Adipocyte (in vitro differentiated cells): ENCODE data around the gene BAG5.

Experiments
- DNase-seq: peaks from one replicate; pipeline ENCODE4 v3.0.0-alpha.2; 2015; ENCODE audit warnings: low read depth
- H3K27me3 ChIP-seq: replicated peaks from 2 replicates; pipeline ENCODE4 v1.7.0; 2013; ENCODE audit warnings: mild to moderate bottlenecking, low read length, moderate library complexity; ENCODE audit not compliant: control insufficient read depth, insufficient read depth
- H3K36me3 ChIP-seq: 2 replicates; pipeline ENCODE4 v1.7.0; 2013; ENCODE audit warnings: low read length, mild to moderate bottlenecking, moderate library complexity; ENCODE audit not compliant: control insufficient read depth, insufficient read depth, severe bottlenecking
- H3K4me1 ChIP-seq: 2 replicates; pipeline ENCODE4 v1.7.0; 2013; ENCODE audit warnings: mild to moderate bottlenecking, low read length, moderate library complexity; ENCODE audit not compliant: control insufficient read depth, insufficient read depth
- H3K4me3 ChIP-seq: 2 replicates; pipeline ENCODE4 v1.7.0; 2013; ENCODE audit warnings: mild to moderate bottlenecking, low read length, moderate library complexity
- H3K9ac ChIP-seq: 2 replicates; pipeline ENCODE4 v1.7.0; 2013; ENCODE audit warnings: mild to moderate bottlenecking, low read length, moderate library complexity
- H3K9me3 ChIP-seq: 2 replicates; pipeline ENCODE4 v1.7.0; 2013; ENCODE audit warnings: mild to moderate bottlenecking, low read length, moderate library complexity; ENCODE audit not compliant: control insufficient read depth

BAG5 gene

DNA sequence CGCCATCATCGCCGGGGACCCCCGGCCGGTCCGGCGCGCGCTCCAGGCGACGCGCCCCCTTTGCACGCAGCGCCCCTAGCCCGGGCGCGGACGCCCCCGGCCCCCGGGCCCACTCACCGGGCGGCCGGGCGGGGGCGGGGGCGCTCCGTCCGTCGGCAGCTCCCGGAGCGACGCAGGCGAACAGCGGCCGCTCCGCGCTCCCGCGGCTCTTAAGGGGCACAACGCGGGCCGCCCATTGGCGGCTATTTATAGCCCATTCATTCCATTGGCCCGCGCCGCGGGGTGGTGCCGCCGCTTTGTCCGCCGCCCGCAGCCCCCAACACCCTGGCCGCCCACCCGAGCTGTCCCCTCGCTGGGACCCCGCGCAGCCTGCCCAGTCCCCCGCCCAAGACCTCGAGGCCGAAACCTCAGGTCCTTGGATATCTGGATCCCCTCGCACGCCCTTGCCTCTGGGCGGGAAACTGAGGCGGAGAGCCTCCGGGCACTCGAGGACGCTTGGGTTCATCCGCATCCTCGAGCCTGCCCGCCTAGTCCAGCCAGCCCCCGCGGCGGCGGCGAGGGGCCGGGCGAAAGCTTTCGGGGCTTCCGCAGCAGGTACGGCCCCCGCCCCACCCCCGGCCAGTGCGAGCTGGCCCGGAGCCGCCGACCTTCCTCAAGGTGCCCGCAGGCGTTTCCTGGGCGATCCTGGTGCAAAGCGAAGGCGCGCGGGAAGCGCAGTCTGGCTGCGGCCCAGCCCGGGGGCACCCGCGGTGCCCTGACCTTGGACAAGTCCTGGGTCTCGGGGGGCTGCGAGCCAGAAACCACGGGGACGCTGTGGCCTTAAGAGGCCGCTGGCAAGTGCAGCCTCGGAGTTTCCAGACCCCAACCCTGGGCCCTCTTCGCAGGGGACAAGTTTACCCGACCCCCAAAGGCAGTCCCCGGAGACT lies 39.5 kb downstream of the BAG5 start, which contains the start of gene CKB:
Gene CKB, minus strand, starts transcription at position 182 of the 926 bp plus-strand sequence. CDS start 337 bp downstream, outside the sequence.
- Histone ChIP-seq H3K27me3 (no peaks in the 10 kb centered on the region), H3K36me3 (peaks cover 7% of the 10 kb centered on the region), H3K4me3 (peak within 1 kb of the TSS; percentile 86), H3K9me3 (no peaks in the 10 kb centered on the region), H3K9ac (peak within 1 kb of the TSS; percentile 82), H3K4me1 (peaks cover 40% of the 10 kb centered on the region)
- peak; percentile 82 for DNase-seq

- Histone ChIP-seq H3K4me3 (peak overlapping the region; percentile 86), H3K36me3 (peaks cover 7% of the 10 kb centered on the region), H3K4me1 (peaks cover 36% of the 10 kb centered on the region), H3K27me3 (no peaks in the 10 kb centered on the region), H3K9me3 (no peaks in the 10 kb centered on the region), H3K9ac (peak overlapping the region; percentile 82)
- DNase-seq = peak; percentile 39
Observed at GRCh38 chr14:103521951-103522563, 40.4 kb downstream of the BAG5 start.

DNA sequence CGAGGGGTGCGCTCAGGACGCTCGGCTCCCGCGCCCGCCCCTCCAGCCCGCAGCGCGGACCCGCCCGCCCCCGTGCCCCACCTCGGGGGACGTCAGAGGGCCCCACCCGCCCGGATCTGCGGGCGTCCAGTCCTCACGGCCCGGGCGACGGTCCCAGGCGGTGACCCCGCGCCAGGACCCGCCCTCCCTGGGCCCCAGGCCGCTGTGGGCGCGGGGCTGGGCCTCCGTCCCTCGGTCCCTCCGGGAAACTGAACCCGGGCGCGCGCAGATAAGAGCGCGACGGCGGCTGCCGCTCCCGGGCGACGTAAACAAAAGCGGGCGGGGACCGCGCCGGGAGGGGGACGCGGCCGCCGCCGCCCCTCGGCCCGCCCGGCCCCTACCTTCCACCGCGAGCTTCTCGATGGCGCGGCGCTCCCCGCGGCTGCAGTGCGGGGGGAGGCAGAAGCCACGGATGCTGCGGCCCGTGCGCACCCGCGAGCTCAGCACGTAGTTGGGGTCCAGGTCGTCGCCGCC lies 41.0 kb downstream of the BAG5 start:
- peak overlapping the region; percentile 82 for H3K9ac ChIP-seq
- H3K4me1 ChIP-seq = peaks cover 34% of the 10 kb centered on the region
- H3K36me3 ChIP-seq = peaks cover 7% of the 10 kb centered on the region
- no peaks in the 10 kb centered on the region for H3K27me3 ChIP-seq
- H3K9me3 ChIP-seq = no peaks in the 10 kb centered on the region
- peak; percentile 58 for DNase-seq
- H3K4me3 ChIP-seq = peak overlapping the region; percentile 86

DNA sequence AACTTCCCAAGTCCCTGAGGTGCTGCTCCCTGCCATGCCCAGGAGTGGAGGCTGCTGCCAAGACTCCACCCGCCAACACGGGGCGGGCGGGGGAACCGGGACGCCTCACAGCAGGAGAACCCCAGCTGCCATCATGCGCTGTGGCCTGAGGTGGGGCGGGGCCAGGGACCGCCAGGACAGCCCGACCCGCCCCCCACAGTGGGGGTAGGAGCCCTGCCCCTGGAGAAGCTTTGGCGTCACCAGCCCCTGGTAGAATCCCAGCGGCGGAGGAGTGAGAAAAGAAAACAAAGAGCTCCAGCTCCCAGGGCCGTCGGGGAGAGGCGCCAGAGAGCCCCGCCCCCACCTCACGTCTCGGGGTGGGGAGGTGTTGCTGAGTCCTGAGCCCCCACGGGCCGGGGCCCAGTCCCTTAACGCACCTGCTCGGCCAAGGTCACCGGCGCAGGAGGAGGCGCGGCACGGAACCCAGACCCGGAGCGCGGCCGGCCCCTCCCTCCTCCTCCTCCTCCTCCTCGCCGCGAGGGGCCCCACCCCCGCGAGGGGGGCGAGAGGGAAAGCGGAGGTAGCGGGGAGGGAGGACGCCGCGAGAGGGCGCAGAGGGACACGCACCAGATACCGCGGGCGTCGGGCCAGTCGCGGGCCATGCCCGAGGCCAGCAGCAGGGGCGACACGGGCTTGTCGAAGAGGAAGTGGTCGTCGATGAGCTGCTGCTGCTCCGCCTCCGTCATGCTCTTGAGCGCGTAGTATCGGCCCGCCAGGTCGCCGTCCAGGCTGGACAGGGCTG lies 41.6 kb downstream of the BAG5 start:
- no peaks in the 10 kb centered on the region for H3K9me3 ChIP-seq
- peak; percentile 89 for DNase-seq
- H3K27me3 ChIP-seq = no peaks in the 10 kb centered on the region

DNA sequence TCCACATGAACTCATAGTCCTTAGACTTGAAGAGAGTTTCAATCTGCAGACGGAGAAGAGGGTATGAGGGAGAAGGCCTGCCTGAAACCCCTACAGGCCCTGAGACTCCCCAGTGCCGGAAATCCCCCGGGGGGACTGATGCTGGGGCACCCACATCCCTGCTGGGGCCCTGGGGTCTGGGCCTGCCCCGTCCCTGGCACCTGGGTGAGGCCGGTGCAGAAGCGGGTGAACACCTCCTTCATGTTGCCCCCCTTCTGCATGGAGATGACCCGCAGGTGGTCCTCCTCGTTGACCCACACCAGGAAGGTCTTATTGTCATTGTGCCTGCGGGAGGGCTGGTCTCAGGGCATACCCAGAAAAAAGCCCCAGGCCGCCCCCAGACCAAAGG lies 42.2 kb downstream of the BAG5 start:
- Histone ChIP-seq H3K4me3 (peak overlapping the region; percentile 86), H3K9me3 (no peaks in the 10 kb centered on the region), H3K36me3 (peaks cover 7% of the 10 kb centered on the region), H3K9ac (peak overlapping the region; percentile 82), H3K27me3 (no peaks in the 10 kb centered on the region), H3K4me1 (peaks cover 34% of the 10 kb centered on the region)
- no peak for DNase-seq

More for the DNA sequence above, 41.6 kb downstream of the BAG5 start:
- peak overlapping the region; percentile 82 for H3K9ac ChIP-seq
- peaks cover 7% of the 10 kb centered on the region for H3K36me3 ChIP-seq
- peak overlapping the region; percentile 86 for H3K4me3 ChIP-seq
- peaks cover 34% of the 10 kb centered on the region for H3K4me1 ChIP-seq

- Histone ChIP-seq H3K9ac (peak overlapping the region; percentile 52), H3K4me1 (peaks cover 34% of the 10 kb centered on the region), H3K36me3 (peaks cover 10% of the 10 kb centered on the region), H3K9me3 (no peaks in the 10 kb centered on the region), H3K4me3 (peak overlapping the region; percentile 86), H3K27me3 (no peaks in the 10 kb centered on the region)
- no peak for DNase-seq
Observed at GRCh38 chr14:103519837-103520212, 42.6 kb downstream of the BAG5 start.

GRCh38 chr14:103519043-103519836 lies 43.2 kb downstream of the BAG5 start:
- H3K4me3 ChIP-seq = no peak overlapping the region
- peaks cover 34% of the 10 kb centered on the region for H3K4me1 ChIP-seq
- no peaks in the 10 kb centered on the region for H3K27me3 ChIP-seq
- H3K9me3 ChIP-seq = no peaks in the 10 kb centered on the region
- peak; percentile 10 for DNase-seq
- peaks cover 12% of the 10 kb centered on the region for H3K36me3 ChIP-seq
- H3K9ac ChIP-seq = peak overlapping the region; percentile 52

DNA sequence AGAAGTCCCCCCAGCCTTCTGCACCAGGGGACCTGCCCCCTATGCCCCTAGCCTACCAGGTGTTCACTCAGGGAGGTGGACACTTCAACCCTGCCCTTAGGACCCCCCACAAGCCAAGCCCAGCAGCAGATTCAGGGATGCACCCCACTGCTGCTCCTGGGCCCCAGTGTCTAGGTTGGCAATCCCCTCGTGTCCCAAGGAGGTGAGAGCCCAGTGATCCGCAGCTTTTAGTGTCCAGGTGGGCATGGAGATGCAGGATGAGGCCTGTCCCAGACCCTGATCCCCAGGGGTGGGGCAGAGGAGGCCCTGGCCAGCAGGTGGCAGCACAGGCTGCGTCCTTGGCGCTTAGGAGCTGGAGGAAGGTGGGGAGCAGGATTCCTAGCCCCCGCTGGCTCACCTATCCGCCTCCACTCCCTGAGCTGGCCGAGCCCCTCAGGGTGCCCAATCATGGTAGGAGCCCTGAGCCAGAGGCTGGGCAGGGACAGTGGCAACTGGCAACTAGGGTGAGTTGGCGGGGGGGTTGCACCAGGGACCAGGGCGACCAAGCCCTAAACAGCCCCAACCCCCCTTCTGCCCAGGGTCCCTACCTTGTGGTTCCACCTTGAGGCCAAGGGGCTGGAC lies 43.9 kb downstream of the BAG5 start:
- peak; percentile 73 for DNase-seq
- H3K9ac ChIP-seq = peak overlapping the region; percentile 52

GRCh38 chr14:103517721-103518421 lies 44.6 kb downstream of the BAG5 start:
- H3K36me3 ChIP-seq = peaks cover 12% of the 10 kb centered on the region
- no peak overlapping the region for H3K4me3 ChIP-seq
- H3K27me3 ChIP-seq = no peaks in the 10 kb centered on the region
- peaks cover 40% of the 10 kb centered on the region for H3K4me1 ChIP-seq
- peak overlapping the region; percentile 52 for H3K9ac ChIP-seq
- peak; percentile 25 for DNase-seq
- no peaks in the 10 kb centered on the region for H3K9me3 ChIP-seq

More for the DNA sequence above, 43.9 kb downstream of the BAG5 start:
- Histone ChIP-seq H3K4me3 (no peak overlapping the region), H3K27me3 (no peaks in the 10 kb centered on the region), H3K4me1 (peaks cover 37% of the 10 kb centered on the region), H3K9me3 (no peaks in the 10 kb centered on the region), H3K36me3 (peaks cover 12% of the 10 kb centered on the region)
